ENCODE results near the gene CTIF.

CTIF gene

GRCh38 chr18:48901145-48902022 is 362.6 kb downstream of the CTIF start:
- no peak for DNase-seq (ENCODE audit: low spot score)

DNA sequence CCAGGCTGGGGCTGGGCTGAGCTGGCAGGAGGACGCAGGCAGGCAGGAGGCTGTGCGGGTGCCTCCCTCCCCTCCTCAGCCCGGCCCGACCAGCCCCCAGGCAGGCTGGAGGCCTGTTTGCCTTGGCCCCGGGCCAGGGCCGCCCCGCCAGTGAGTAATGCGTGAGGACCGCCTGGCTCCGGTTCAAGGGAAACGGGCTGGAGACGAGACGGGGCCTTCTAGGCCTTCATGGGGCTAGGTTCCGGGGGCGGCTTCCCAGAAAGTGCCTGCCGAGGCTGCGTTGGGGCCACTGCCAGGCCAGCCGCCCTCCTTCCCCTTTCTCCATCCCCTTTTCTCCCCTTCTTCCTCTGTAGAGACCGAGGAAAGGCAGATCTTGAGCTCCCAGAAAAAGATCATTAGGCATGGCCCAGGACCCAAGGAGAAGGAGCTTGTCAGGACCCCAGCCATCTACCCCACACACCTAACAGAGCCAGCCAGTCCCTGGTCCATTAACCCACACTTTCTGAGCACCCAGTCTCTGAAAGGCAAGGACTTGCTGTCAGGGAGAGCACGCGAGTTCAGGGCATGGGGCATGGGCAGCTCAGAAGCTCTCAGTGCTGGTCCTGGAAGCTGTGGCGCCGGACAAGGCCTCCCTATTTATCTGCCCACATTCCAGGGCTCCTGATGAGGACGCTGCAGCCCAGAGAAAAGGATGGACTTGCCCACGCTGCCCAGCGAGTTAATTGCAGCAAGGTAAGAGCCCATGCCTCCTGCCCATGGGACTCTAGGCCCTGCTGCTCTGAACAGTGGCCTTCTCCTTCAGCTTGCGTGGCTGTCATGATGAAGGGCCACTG is 363.4 kb downstream of the CTIF start:
- peak; percentile 79 for DNase-seq (ENCODE audit: low spot score)

GRCh38 chr18:48902856-48903601 is 364.2 kb downstream of the CTIF start:
- DNase-seq (ENCODE audit: low spot score), result no peak

DNA sequence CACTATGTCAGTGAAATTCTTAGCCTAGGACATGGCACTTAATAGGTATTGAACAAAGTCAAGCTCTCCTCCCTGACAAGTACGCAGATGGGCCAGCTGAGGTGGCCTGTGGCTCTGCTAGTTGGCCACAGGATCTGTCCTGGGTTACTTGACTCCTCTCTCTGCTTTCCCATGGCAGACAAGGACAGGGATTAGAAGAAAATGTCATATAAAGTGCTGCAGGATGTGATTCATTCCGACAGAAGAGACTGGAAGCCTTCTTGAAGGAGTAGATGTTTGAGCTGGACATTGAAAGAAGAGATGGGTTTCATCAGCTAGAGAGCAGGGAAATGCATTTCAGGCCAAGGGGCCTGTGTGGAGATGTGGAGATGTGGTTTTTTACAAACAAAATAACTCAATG is 365.3 kb downstream of the CTIF start:
- no peak for DNase-seq (ENCODE audit: low spot score)

DNA sequence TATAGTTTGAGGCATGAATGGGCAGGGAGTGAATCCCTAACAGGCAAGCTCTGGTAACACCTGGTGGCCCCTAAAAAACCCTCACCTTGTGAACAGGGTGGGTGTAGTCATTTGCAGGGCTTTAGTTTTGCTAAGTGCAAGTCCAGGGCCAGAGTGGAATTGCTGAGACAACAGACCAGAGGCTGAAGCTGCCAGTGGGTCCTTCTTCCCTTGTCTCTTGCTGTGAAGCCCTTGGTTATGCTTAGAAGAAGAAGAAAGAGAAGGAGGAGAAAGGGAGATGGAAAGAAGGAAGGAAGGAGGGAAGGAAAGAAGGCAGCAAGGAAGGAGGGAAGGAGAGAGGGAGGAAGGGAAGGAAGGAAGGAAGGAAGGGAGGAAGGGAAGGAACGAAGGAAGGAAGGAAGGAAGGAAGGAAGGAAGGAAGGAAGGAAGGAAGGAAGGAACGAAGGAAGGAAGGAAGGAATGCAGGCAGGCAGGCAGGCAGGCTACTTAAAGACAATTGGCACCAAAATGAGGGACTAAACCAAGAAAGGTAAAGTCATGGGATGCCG is 366.1 kb downstream of the CTIF start:
- no peak for DNase-seq (ENCODE audit: low spot score)

DNA sequence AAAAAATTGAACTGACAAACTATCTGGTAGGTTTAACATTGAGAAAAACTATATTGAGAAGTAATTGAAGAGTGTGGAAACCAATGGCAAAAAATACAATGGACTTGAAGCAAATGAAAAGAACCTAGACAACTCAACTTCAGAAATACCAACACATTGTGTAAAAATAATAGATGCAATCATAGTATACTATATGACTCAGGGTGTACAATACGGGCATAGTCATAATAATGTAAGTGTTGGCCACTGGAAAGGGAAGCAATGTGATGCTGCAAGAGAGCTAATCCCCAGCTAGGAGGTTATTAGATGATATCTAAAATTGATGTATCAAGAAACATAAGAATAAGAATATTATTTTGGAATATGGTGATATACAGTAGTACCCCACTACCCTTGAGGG is 366.7 kb downstream of the CTIF start:
- DNase-seq (ENCODE audit: low spot score), result no peak

DNA sequence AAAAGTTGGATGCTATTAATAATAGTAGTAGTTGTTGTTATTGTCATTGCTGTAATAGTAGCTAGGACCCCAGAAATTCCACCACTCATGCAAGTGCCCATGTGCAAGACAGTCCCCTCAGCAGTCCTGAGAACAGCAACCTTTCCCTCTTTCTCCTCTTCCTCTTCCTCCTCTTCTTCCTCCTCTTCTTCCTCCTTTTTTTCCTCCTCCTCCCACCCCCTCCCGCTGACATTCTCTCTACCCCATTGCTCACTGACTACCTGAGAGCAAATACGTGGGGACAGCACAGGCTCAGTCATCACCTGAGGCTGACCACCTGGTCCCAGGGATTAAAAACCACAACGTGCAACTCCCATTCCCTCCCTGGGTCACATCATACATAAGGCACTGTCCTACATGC is 370.1 kb downstream of the CTIF start:
- no peak for DNase-seq (ENCODE audit: low spot score)

DNA sequence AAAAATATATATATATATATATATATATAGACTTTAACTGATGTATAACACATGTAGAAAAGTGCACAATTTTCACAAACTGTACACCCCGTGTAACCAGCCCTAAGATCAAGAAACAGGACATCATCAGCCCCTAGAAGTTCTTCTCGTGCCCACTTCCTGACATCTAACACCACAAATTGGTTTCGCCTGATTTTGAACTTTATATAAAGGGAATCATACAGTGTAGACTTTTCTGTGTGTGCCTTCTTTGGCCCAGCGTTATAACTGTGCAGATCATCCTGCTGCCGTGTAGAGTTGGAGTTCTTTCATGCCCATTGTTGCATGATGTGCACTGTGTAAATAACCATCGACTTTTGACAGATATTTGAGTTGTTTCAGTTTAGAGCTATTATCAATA is 370.9 kb downstream of the CTIF start:
- no peak for DNase-seq (ENCODE audit: low spot score)

- no peak for DNase-seq (ENCODE audit: low spot score)
These were observed 372.2 kb downstream of the CTIF start for GRCh38 chr18:48910972-48911545.
